ENCODE results near the gene AMPD3.

DNA sequence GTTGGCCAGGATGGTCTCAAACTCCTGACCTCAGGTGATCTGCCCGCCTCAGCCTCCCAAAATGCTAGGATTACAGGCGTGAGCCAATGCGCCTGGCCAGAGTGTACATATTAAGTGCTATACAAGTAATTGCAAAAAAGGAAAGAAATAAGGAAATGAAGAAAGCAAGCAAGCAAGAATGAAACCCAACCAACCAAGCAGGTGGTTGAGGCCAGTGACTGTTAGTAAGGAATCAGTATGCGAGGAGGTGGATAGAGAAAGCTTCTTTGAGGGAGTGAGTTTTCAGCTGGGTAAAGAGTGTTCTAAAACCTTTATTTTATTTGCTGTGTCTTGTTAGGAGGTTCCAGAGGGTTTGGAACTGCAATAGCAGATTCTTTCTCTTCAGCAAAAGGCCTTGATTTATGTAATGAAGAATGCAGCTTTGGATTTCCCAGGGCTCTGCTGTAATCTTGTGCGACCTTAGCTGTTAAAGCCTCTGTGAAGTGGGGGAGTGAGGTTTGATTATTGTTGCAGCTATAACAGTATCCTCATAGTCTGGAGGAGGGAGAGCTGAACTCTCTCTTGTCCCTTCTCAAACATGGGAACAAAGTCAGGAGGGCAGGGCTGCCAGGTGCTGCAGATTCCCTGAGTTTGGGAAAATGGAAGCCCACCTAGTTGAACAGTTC lies 5.7 kb downstream of the AMPD3 start:
- TF ChIP-seq, protein P1, sequence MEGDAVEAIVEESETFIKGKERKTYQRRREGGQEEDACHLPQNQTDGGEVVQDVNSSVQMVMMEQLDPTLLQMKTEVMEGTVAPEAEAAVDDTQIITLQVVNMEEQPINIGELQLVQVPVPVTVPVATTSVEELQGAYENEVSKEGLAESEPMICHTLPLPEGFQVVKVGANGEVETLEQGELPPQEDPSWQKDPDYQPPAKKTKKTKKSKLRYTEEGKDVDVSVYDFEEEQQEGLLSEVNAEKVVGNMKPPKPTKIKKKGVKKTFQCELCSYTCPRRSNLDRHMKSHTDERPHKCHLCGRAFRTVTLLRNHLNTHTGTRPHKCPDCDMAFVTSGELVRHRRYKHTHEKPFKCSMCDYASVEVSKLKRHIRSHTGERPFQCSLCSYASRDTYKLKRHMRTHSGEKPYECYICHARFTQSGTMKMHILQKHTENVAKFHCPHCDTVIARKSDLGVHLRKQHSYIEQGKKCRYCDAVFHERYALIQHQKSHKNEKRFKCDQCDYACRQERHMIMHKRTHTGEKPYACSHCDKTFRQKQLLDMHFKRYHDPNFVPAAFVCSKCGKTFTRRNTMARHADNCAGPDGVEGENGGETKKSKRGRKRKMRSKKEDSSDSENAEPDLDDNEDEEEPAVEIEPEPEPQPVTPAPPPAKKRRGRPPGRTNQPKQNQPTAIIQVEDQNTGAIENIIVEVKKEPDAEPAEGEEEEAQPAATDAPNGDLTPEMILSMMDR (optimal IDR thresholded peaks at IDR 0.05 in 1 of 3, IDR thresholded peaks at IDR 0.05 in 1 of 3, conservative IDR thresholded peaks at IDR 0.05 in 1 of 3; ENCODE audit: extremely low read depth in 1 of 3, insufficient read depth in 2 of 3, low read length in 3 of 3): no peak
- no peak for TF ChIP-seq EZH2 (IDR thresholded peaks at IDR 0.05; ENCODE audit: low read length)

All from keratinocyte (primary cell).